ENCODE measurements around the gene PRR33. TPM values are rescaled to one million over a fixed set of nuclear protein-coding genes. Genes with fewer than 3 reads are reported as not detected.

The PRR33 gene
- total and polyA plus RNA-seq, 9 of the 15 experiments (the other 6 are each of a cell fraction or from before 2014, with no cell fraction given) = not detected

GRCh38 chr11:1852271-1852876, 39.3 kb downstream of the PRR33 start:
- Histone ChIP-seq H2AFZ (ENCODE audit: low read depth, low read length) (no peak overlapping the region), H3K27ac (ENCODE audit: extremely low read depth, low read depth, low read length) (no peak overlapping the region), H4K20me1 (replicated peaks; ENCODE audit: control insufficient read depth, insufficient read depth, low read length) (peaks cover 3% of the 10 kb centered on the region), H3K4me3 (no peak overlapping the region), H3K79me2 (ENCODE audit: control insufficient read depth, insufficient read depth, low read length) (no peaks in the 10 kb centered on the region), H3K36me3 (ENCODE audit: control insufficient read depth, insufficient read depth, low read length) (no peaks in the 10 kb centered on the region), H3K9me3 (replicated peaks; ENCODE audit: control insufficient read depth, insufficient read depth, low read depth, low read length) (no peaks in the 10 kb centered on the region), H3K9ac (ENCODE audit: insufficient read depth in 1 of 2, low read depth in 2 of 2, low read length in 2 of 2) (no peak overlapping the region), H3K4me2 (ENCODE audit: insufficient read depth, low read length) (no peak overlapping the region), H3K4me1 (replicated peaks in 1 of 2; ENCODE audit: control insufficient read depth in 2 of 2, insufficient read depth in 2 of 2, low read length in 2 of 2) (peaks cover 0 to 21% of the 10 kb centered on the region in 2 experiments; a peak in 2 of 5 replicates), H3K27me3 (ENCODE audit: control insufficient read depth in 2 of 2, insufficient read depth in 2 of 2, low read length in 2 of 2) (peaks cover 27 to 85% of the 10 kb centered on the region in 2 experiments; a peak in 4 of 5 replicates), H3K9me1 (ENCODE audit: control insufficient read depth, insufficient read depth, low read length) (no peaks in the 10 kb centered on the region)
- CTCF ChIA-PET (ENCODE audit: low intra/inter-chr PET ratio) = no interaction called here
- BruUV-seq (replicated peaks) = no TSS peak
- no peak for DNase-seq (ENCODE audit: extremely low read depth in 1 of 4, low spot score in 3 of 4)
- WGBS (ENCODE audit: insufficient coverage, low coverage, missing lambda C conversion rate) = 10% methylated on average over 23 of the region's 25 CpGs
- ATAC-seq = no peak
- in situ Hi-C loops (cut with MboI) = loop anchor here (10.0 kb wide), 1 partner anchor 302 kb away; no protein-coding TSS in a partner anchor
- POLR2A ChIA-PET = no interaction called here
- intact Hi-C loops (cut with micrococcal nuclease) = no loop called here
- FAIRE-seq = no peak
- TF ChIP-seq E2F3 (CRISPR knock-in tag; IDR thresholded peaks at IDR 0.05) (no peak), CCNT2 (IDR thresholded peaks at IDR 0.05; ENCODE audit: borderline replicate concordance, extremely low read depth, insufficient read length, low read depth, low read length) (no peak), USF1 (CRISPR knock-in tag; IDR thresholded peaks at IDR 0.05) (0 out of 2 replicates have a peak, but pooled peaks have one; percentile 29)

Data from K562 (cell line).